OCI-LY1 (cell line): ENCODE measurements around the gene INS.
A peak's percentile ranks its signal among the peaks of the same experiment; 100 is the strongest.

Experiments
- CTCF ChIP-seq: fragments of 200-600 bp; sonication (generic), shearing (Covaris generic); IDR thresholded peaks from 2 replicates; pipeline ENCODE4 v1.5.1; 2017; ENCODE audit warnings: mild to moderate bottlenecking, antibody characterized with exemption, low read length, moderate library complexity, mixed read lengths
- EZH2 ChIP-seq: fragments of 200-600 bp; sonication (generic), shearing (Covaris generic); IDR thresholded peaks from 2 replicates; pipeline ENCODE4 v1.8.0; 2017; ENCODE audit warnings: borderline replicate concordance, mixed run types, mild to moderate bottlenecking, antibody characterized with exemption, low read length, moderate library complexity, mixed read lengths

DNA sequence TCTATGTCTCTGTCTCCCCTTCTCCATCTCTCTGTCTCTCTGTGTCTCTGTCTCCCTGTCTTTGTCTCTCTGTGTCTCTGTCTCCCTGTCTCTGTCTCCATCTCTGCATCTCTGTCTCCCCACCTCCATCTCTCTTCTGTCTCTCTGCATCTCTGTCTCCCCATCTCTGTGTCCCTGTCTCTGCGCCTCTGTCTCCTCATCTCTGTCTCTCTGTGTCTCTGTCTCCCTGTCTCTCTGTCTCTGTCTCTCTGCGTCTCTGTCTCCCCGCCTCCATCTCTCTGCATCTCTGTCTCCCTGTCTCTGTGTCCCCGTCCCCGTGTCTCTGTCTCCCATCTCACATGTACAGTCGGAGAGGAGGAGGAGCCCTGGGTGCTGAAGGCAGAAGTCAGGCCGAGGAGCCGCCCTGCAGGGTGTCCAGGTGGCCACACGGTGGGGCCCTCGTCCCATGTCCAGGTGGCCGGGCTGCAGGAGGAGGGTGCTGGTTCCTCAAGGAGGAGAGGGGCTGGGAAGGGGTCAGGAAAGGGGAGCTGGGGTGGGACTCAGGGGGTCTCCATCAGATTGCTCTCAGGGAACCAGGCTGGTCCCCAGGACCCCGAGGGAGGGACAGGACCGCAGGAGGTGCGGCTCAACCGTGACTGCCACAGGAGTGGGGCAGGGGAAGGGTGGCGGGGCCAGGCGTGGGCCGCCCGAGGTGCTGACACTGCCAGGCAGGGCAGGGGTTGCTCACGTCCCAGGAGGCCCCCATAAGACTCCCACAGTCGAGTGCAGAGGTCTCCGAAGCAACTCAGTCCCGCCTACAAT, 36.2 kb upstream of the INS start:
- peak; percentile 75 for TF ChIP-seq CTCF
- TF ChIP-seq EZH2 = no peak
